Loucy (cell line): ENCODE measurements around the gene ZNF587.
"Not testable (repeated sequence)": the region's sequence is repeated elsewhere in the genome, so short reads cannot be mapped to it uniquely, and the experiment has no call there.

ENCODE experiments used
- H2AFZ ChIP-seq: fragments of 200-600 bp; sonication (generic); 2 replicates; pipeline ENCODE4 v1.6.0; 2016; ENCODE audit warnings: antibody characterized with exemption, mild to moderate bottlenecking, low read length, moderate library complexity
- H3F3A ChIP-seq: fragments of 200-600 bp; 2 replicates; pipeline ENCODE4 v1.6.0; 2016; ENCODE audit warnings: antibody characterized with exemption, low read depth, mild to moderate bottlenecking
- H3K27me3 ChIP-seq: fragments of 200-600 bp; sonication (generic); 2 replicates; pipeline ENCODE4 v1.6.1; 2014; ENCODE audit warnings: low read length, mild to moderate bottlenecking; ENCODE audit not compliant: insufficient read depth, poor library complexity, severe bottlenecking
- H3K36me3 ChIP-seq: fragments of 200-600 bp; sonication (generic); 2 replicates; pipeline ENCODE4 v1.6.1; 2016; ENCODE audit warnings: low read length; ENCODE audit not compliant: insufficient read depth
- H3K4me1 ChIP-seq: fragments of 200-600 bp; sonication (generic); 2 replicates; pipeline ENCODE4 v1.5.1; 2014; ENCODE audit warnings: low read length, mild to moderate bottlenecking; ENCODE audit not compliant: insufficient read depth, poor library complexity, severe bottlenecking
- H3K4me2 ChIP-seq: fragments of 200-600 bp; sonication (generic); 2 replicates; pipeline ENCODE4 v1.6.0; 2014; ENCODE audit warnings: antibody characterized with exemption, low read length, low read depth, mild to moderate bottlenecking; ENCODE audit not compliant: poor library complexity, severe bottlenecking
- H3K4me3 ChIP-seq: fragments of 200-600 bp; sonication (generic); 2 replicates; pipeline ENCODE4 v1.5.1; 2014; ENCODE audit warnings: low read length, mild to moderate bottlenecking, mixed read lengths; ENCODE audit not compliant: poor library complexity, severe bottlenecking
- H3K79me2 ChIP-seq: fragments of 200-600 bp; sonication (generic); 2 replicates; pipeline ENCODE4 v1.6.1; 2014; ENCODE audit warnings: low read length; ENCODE audit not compliant: insufficient read depth
- H3K9ac ChIP-seq: fragments of 200-600 bp; sonication (generic); 2 replicates; pipeline ENCODE4 v1.6.0; 2014; ENCODE audit warnings: mild to moderate bottlenecking, low read depth, low read length, moderate library complexity; ENCODE audit not compliant: poor library complexity, severe bottlenecking
- H3K9me2 ChIP-seq: fragments of 200-600 bp; sonication (generic); replicated peaks from 2 replicates; pipeline ENCODE4 v1.6.1; 2016; ENCODE audit warnings: low read depth, low read length, mixed read lengths
- H3K9me3 ChIP-seq: fragments of 200-600 bp; sonication (generic); 2 replicates; pipeline ENCODE4 v1.6.1; 2014; ENCODE audit warnings: mild to moderate bottlenecking, antibody characterized with exemption, low read length, low read depth; ENCODE audit not compliant: insufficient read depth
- H4K20me1 ChIP-seq: fragments of 200-600 bp; sonication (generic); 2 replicates; pipeline ENCODE4 v1.6.0; 2014; ENCODE audit warnings: antibody characterized with exemption, low read length, mild to moderate bottlenecking; ENCODE audit not compliant: insufficient read depth, poor library complexity, severe bottlenecking
- CTCF ChIP-seq: fragments of 200-600 bp; sonication (generic); conservative IDR thresholded peaks from 2 replicates; pipeline ENCODE4 v1.5.1; 2014; ENCODE audit warnings: mild to moderate bottlenecking, antibody characterized with exemption, low read length
- EZH2phosphoT487 ChIP-seq: fragments of 200-600 bp; IDR thresholded peaks from 2 replicates; pipeline ENCODE4 v1.6.1; 2018; ENCODE audit warnings: antibody characterized with exemption, mild to moderate bottlenecking, moderate library complexity, borderline replicate concordance

Gene ZNF587

GRCh38 chr19:57849666-57850473, at the start of gene ZNF587:
TSS of gene ZNF587 (plus strand) at chr19:57849859. CDS start at chr19:57850039, 180 bp downstream.
- H3K27me3 ChIP-seq, H3K4me1 ChIP-seq, H3K9me3 ChIP-seq, H3K36me3 ChIP-seq, H3K9me2 ChIP-seq, H3F3A ChIP-seq: not testable (repeated sequence)
- Histone ChIP-seq H2AFZ (peak within 1 kb of the TSS; percentile 84), H3K79me2 (peaks cover 32% of the 10 kb centered on the region), H3K4me3 (peak within 1 kb of the TSS; percentile 97), H4K20me1 (peaks cover 14% of the 10 kb centered on the region), H3K9ac (peak within 1 kb of the TSS; percentile 83), H3K4me2 (peak within 1 kb of the TSS; percentile 87)

- Histone ChIP-seq H2AFZ (no peak overlapping the region), H3K9me3 (no peaks in the 10 kb centered on the region), H3K9ac (no peak overlapping the region), H3K4me3 (no peak overlapping the region), H3K9me2 (no peaks in the 10 kb centered on the region), H4K20me1 (no peaks in the 10 kb centered on the region), H3K4me1 (no peaks in the 10 kb centered on the region), H3K4me2 (no peak overlapping the region), H3K27me3 (no peaks in the 10 kb centered on the region), H3F3A (no peaks in the 10 kb centered on the region), H3K79me2 (no peaks in the 10 kb centered on the region), H3K36me3 (peaks cover 6% of the 10 kb centered on the region; the same call in 1 of the 2 replicates)
- TF ChIP-seq EZH2phosphoT487 = no peak
- no peak for TF ChIP-seq CTCF
These were observed 49.0 kb upstream of the ZNF587 start for GRCh38 chr19:57800696-57801095.

- H3K79me2 ChIP-seq = no peaks in the 10 kb centered on the region
- no peaks in the 10 kb centered on the region for H3K27me3 ChIP-seq
- H3K4me2 ChIP-seq = no peak overlapping the region
- no peaks in the 10 kb centered on the region; the same call in 1 of the 2 replicates for H3K36me3 ChIP-seq
- no peak overlapping the region for H2AFZ ChIP-seq
- H3F3A ChIP-seq = no peaks in the 10 kb centered on the region
- no peaks in the 10 kb centered on the region for H3K9me3 ChIP-seq
- TF ChIP-seq CTCF (no peak), EZH2phosphoT487 (no peak)
- no peak overlapping the region for H3K4me3 ChIP-seq
- H3K9ac ChIP-seq = no peak overlapping the region
- no peaks in the 10 kb centered on the region for H4K20me1 ChIP-seq
- no peaks in the 10 kb centered on the region for H3K9me2 ChIP-seq
- no peaks in the 10 kb centered on the region for H3K4me1 ChIP-seq
These were observed 47.4 kb upstream of the ZNF587 start for GRCh38 chr19:57802269-57802668.

GRCh38 chr19:57803265-57803593, 46.4 kb upstream of the ZNF587 start:
- Histone ChIP-seq H3K9me3 (no peaks in the 10 kb centered on the region), H4K20me1 (no peaks in the 10 kb centered on the region), H3K36me3 (peaks cover 9% of the 10 kb centered on the region; the same call in 1 of the 2 replicates), H3K27me3 (no peaks in the 10 kb centered on the region), H3K4me1 (no peaks in the 10 kb centered on the region), H2AFZ (no peak overlapping the region), H3K9me2 (no peaks in the 10 kb centered on the region), H3F3A (no peaks in the 10 kb centered on the region), H3K79me2 (no peaks in the 10 kb centered on the region), H3K9ac (no peak overlapping the region), H3K4me3 (no peak overlapping the region), H3K4me2 (no peak overlapping the region)
- TF ChIP-seq EZH2phosphoT487 (no peak), CTCF (no peak)
